HepG2 (cell line): ENCODE measurements around the gene MICAL3. TPM values are rescaled to one million over a fixed set of nuclear protein-coding genes. Genes with fewer than 3 reads are reported as not detected.

Source experiments
- ELF3 ChIP-seq: IDR thresholded peaks from 2 replicates; pipeline ENCODE4 v1.6.1; 2016; ENCODE audit warnings: missing genetic modification reagents, missing compliant biosample characterization
- EZH2 ChIP-seq: conservative IDR thresholded peaks from 2 replicates; pipeline ENCODE4 v1.6.1; 2012; ENCODE audit warnings: mild to moderate bottlenecking, low read depth, low read length, moderate library complexity
- NFATC3 ChIP-seq: sonication (generic); formaldehyde crosslinking; IDR thresholded peaks from 2 replicates; pipeline ENCODE4 v1.5.1; 2020; ENCODE audit warnings: mild to moderate bottlenecking, missing genetic modification reagents
- NFE2L2 ChIP-seq: fragments of 150-350 bp; IDR thresholded peaks from 2 replicates; pipeline ENCODE4 v1.6.1; 2014; ENCODE audit warnings: low read length
- ONECUT2 ChIP-seq: sonication (generic); formaldehyde crosslinking; IDR thresholded peaks from 2 replicates; pipeline ENCODE4 v1.4.0; 2020; ENCODE audit warnings: missing genetic modification reagents
- PAWR ChIP-seq: sonication (generic); formaldehyde crosslinking; IDR thresholded peaks from 2 replicates; pipeline ENCODE4 v1.4.0; 2020; ENCODE audit warnings: missing genetic modification reagents, mild to moderate bottlenecking, borderline replicate concordance
- POLR2AphosphoS2 ChIP-seq: IDR thresholded peaks from 2 replicates; pipeline ENCODE4 v1.6.1; 2011; ENCODE audit warnings: low read depth, low read length, improper control_type of control experiment
- SCMH1 ChIP-seq: sonication (generic); formaldehyde crosslinking; IDR thresholded peaks from 2 replicates; pipeline ENCODE4 v1.9.0; 2021; ENCODE audit warnings: missing genetic modification reagents, mild to moderate bottlenecking, borderline replicate concordance
- SRSF1 ChIP-seq: fragments of 200-400 bp; formaldehyde crosslinking; optimal IDR thresholded peaks from 2 replicates; pipeline ENCODE3; 2017; ENCODE audit warnings: mild to moderate bottlenecking, low read depth, low read length, moderate library complexity
- ZNF441 ChIP-seq: sonication (generic); formaldehyde crosslinking; IDR thresholded peaks from 2 replicates; pipeline ENCODE4 v1.7.0; 2021; ENCODE audit warnings: missing genetic modification reagents, borderline replicate concordance
- ZNF614 ChIP-seq: IDR thresholded peaks from 2 replicates; pipeline ENCODE4 v1.6.1; 2018; ENCODE audit warnings: missing biosample characterization, missing genetic modification reagents, inconsistent platforms, borderline replicate concordance
- ZNF891 ChIP-seq: sonication (generic); formaldehyde crosslinking; IDR thresholded peaks from 2 replicates; pipeline ENCODE4 v1.5.0; 2020; ENCODE audit warnings: mild to moderate bottlenecking, missing genetic modification reagents
- polyA plus RNA-seq, 8 experiments: library from polyadenylated mRNA; depleted of rRNA in 3 of 8; stranded (reverse) in 7 of 8; unstranded in 1 of 8; fragments of >200 nt; fragmentation: Illumina TruSeq in 4 of 8; extraction: Trizol in 4 of 8; gene quantifications; 2 replicates each; pipeline versions ENCODE4 v1.2.1 to v1.2.3, GENCODE V29; 2011 to 2016; ENCODE audit warnings: low read depth in 4 of 8, missing spikeins in 1 of 8, mixed read lengths in 1 of 8; ENCODE audit not compliant: insufficient read depth in 1 of 8
- total RNA-seq, 5 experiments: library from RNA; depleted of rRNA; stranded (reverse); fragments of >200 nt; fragmentation: Illumina TruSeq; extraction: Trizol; gene quantifications; 2 replicates each; pipeline ENCODE4 v1.2.3, GENCODE V29; 2016; ENCODE audit warnings: low read depth in 1 of 5
- TF ChIP-seq, protein P1 (sequence below): sonication (generic); IDR thresholded peaks from 2 replicates; pipeline ENCODE4 v1.6.1; 2016; ENCODE audit warnings: low read depth, borderline replicate concordance
- TF ChIP-seq, protein P2 (sequence below): sonication (generic); formaldehyde crosslinking; IDR thresholded peaks from 2 replicates; pipeline ENCODE4 v1.4.0; 2020; ENCODE audit warnings: missing genetic modification reagents; ENCODE audit errors: not compliant biosample characterization
- TF ChIP-seq, protein P3 (sequence below): sonication (generic); formaldehyde crosslinking; IDR thresholded peaks from 2 replicates; pipeline ENCODE4 v1.4.0; 2020; ENCODE audit warnings: missing genetic modification reagents, borderline replicate concordance
- TF ChIP-seq, protein P4 (sequence below): IDR thresholded peaks from 2 replicates; pipeline ENCODE4 v1.6.1; 2016; ENCODE audit warnings: low read depth
- TF ChIP-seq, protein P5 (sequence below): sonication (generic); formaldehyde crosslinking; IDR thresholded peaks from 2 replicates; pipeline ENCODE4 v1.4.0; 2020; ENCODE audit warnings: missing genetic modification reagents, borderline replicate concordance
- TF ChIP-seq, protein P6 (sequence below): sonication (generic); formaldehyde crosslinking; IDR thresholded peaks from 2 replicates; pipeline ENCODE4 v1.5.1; 2020; ENCODE audit warnings: mild to moderate bottlenecking, moderate library complexity, missing genetic modification reagents

The MICAL3 gene
- total and polyA plus RNA-seq, 2 of the 13 experiments (the other 11 are each of a cell fraction or from before 2014, with no cell fraction given) = 5.3 to 12.5 TPM

DNA sequence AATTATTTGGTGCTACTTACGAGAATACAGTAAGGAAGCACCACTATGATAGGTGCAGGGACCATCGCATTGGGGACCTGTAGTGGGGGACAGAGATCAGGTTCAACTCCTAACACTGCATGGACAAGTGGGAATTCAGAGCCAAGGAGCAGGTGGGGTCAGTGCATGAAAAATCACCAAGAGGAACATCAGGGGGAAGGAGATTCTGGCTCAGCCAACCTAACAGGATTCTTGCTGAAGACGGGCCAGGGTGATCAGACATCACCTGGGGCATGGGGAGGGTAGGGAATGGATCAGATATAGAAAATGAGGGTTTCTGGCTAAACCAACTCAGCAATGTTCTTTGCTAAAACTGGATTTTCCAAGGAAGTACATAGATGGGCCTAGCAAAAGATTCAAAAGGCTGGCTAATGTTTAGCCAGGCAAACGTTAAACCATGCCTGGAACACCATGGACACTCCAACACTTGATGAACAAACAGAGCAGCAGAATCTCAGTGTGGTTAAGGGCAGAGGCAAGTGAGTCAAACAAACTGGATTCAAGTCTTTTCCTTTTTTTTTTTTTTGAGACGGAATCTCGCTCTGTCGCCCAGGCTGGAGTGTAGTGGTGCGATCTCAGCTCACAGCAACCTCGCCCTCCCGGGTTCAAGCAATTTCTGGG, 70.0 kb downstream of the MICAL3 start (continued):
- TF ChIP-seq, protein P1, sequence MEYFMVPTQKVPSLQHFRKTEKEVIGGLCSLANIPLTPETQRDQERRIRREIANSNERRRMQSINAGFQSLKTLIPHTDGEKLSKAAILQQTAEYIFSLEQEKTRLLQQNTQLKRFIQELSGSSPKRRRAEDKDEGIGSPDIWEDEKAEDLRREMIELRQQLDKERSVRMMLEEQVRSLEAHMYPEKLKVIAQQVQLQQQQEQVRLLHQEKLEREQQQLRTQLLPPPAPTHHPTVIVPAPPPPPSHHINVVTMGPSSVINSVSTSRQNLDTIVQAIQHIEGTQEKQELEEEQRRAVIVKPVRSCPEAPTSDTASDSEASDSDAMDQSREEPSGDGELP = no peak
- TF ChIP-seq ZNF614 (CRISPR knock-in tag) (no peak), ZNF891 (no peak), ONECUT2 (CRISPR knock-in tag) (no peak), NFATC3 (CRISPR knock-in tag) (no peak), ELF3 (CRISPR knock-in tag) (peak; percentile 36; the same call in 1 of the 2 replicates), ZNF441 (CRISPR knock-in tag) (peak; percentile 99), SRSF1 (no peak), SCMH1 (CRISPR knock-in tag) (no peak), POLR2AphosphoS2 (no peak), NFE2L2 (no peak), PAWR (CRISPR knock-in tag) (no peak), EZH2 (no peak)
- TF ChIP-seq, protein P2, sequence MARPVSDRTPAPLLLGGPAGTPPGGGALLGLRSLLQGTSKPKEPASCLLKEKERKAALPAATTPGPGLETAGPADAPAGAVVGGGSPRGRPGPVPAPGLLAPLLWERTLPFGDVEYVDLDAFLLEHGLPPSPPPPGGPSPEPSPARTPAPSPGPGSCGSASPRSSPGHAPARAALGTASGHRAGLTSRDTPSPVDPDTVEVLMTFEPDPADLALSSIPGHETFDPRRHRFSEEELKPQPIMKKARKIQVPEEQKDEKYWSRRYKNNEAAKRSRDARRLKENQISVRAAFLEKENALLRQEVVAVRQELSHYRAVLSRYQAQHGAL = no peak
- TF ChIP-seq, protein P3, sequence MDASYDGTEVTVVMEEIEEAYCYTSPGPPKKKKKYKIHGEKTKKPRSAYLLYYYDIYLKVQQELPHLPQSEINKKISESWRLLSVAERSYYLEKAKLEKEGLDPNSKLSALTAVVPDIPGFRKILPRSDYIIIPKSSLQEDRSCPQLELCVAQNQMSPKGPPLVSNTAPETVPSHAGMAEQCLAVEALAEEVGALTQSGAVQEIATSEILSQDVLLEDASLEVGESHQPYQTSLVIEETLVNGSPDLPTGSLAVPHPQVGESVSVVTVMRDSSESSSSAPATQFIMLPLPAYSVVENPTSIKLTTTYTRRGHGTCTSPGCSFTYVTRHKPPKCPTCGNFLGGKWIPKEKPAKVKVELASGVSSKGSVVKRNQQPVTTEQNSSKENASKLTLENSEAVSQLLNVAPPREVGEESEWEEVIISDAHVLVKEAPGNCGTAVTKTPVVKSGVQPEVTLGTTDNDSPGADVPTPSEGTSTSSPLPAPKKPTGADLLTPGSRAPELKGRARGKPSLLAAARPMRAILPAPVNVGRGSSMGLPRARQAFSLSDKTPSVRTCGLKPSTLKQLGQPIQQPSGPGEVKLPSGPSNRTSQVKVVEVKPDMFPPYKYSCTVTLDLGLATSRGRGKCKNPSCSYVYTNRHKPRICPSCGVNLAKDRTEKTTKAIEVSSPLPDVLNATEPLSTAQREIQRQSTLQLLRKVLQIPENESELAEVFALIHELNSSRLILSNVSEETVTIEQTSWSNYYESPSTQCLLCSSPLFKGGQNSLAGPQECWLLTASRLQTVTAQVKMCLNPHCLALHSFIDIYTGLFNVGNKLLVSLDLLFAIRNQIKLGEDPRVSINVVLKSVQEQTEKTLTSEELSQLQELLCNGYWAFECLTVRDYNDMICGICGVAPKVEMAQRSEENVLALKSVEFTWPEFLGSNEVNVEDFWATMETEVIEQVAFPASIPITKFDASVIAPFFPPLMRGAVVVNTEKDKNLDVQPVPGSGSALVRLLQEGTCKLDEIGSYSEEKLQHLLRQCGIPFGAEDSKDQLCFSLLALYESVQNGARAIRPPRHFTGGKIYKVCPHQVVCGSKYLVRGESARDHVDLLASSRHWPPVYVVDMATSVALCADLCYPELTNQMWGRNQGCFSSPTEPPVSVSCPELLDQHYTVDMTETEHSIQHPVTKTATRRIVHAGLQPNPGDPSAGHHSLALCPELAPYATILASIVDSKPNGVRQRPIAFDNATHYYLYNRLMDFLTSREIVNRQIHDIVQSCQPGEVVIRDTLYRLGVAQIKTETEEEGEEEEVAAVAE (CRISPR knock-in tag) = no peak
- TF ChIP-seq, protein P4, sequence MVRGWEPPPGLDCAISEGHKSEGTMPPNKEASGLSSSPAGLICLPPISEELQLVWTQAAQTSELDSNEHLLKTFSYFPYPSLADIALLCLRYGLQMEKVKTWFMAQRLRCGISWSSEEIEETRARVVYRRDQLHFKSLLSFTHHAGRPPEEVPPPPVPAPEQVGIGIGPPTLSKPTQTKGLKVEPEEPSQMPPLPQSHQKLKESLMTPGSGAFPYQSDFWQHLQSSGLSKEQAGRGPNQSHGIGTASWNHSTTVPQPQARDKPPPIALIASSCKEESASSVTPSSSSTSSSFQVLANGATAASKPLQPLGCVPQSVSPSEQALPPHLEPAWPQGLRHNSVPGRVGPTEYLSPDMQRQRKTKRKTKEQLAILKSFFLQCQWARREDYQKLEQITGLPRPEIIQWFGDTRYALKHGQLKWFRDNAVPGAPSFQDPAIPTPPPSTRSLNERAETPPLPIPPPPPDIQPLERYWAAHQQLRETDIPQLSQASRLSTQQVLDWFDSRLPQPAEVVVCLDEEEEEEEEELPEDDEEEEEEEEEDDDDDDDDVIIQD (CRISPR knock-in tag) = peak; percentile 47; the same call in 1 of the 2 replicates
- TF ChIP-seq, protein P5, sequence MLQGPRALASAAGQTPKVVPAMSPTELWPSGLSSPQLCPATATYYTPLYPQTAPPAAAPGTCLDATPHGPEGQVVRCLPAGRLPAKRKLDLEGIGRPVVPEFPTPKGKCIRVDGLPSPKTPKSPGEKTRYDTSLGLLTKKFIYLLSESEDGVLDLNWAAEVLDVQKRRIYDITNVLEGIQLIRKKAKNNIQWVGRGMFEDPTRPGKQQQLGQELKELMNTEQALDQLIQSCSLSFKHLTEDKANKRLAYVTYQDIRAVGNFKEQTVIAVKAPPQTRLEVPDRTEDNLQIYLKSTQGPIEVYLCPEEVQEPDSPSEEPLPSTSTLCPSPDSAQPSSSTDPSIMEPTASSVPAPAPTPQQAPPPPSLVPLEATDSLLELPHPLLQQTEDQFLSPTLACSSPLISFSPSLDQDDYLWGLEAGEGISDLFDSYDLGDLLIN (CRISPR knock-in tag) = no peak
- TF ChIP-seq, protein P6, sequence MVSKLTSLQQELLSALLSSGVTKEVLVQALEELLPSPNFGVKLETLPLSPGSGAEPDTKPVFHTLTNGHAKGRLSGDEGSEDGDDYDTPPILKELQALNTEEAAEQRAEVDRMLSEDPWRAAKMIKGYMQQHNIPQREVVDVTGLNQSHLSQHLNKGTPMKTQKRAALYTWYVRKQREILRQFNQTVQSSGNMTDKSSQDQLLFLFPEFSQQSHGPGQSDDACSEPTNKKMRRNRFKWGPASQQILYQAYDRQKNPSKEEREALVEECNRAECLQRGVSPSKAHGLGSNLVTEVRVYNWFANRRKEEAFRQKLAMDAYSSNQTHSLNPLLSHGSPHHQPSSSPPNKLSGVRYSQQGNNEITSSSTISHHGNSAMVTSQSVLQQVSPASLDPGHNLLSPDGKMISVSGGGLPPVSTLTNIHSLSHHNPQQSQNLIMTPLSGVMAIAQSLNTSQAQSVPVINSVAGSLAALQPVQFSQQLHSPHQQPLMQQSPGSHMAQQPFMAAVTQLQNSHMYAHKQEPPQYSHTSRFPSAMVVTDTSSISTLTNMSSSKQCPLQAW (CRISPR knock-in tag) = peak; percentile 96
